ENCODE results near the gene ANKRD13B.
A peak's percentile ranks its signal among the peaks of the same experiment; 100 is the strongest.

Gene ANKRD13B

DNA sequence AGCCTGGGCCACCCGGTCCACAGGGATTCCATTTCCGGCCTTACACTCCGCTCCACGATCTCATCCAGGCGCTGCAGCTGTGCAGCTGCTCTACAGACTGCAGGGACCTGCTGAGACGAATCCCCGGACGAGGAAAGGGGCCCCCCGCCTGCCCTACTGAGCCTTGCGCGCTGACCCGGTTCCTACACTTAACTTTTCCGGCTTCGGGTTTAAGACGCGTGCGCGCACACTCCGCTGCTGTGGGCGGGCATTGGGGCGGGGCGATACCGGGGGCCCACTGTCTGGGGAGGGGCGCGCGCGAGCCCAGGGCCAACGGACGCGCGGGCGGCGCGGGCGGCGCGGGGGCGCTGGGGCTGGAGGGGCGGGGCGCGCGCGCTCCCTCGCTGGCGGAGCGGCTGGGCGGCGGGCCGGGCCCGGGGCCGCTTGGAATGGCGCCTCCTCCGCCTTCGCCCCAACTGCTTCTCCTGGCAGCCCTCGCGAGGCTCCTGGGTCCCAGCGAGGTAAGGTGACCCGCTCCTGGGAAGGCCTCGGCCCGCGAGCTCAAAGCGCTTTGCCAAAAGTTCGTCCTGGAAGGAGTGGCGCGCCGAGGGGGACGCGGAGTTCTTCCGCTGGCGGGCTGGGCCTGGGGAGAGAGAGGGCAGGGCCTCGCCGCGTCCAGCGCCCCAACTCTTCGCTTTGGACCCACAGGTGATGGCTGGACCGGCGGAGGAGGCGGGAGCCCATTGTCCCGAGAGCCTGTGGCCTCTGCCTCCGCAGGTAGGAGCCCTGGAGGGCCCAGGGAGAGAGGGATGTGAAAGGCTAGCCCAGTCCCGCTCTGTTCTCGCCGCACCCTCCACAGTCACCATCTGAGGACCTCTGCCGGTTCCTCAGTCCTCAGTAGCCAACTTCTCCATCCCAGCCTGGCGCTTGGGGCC, 24.3 kb upstream of the ANKRD13B start, which contains the start of gene TP53I13:
Gene TP53I13, plus strand, starts transcription at position 371 of the 914 bp plus-strand sequence. Its CDS starts 58 bp downstream, at position 429.
- DNase-seq: peak; percentile 75 to 94 (median 83)

GRCh38 chr17:29569245-29569950, 23.5 kb upstream of the ANKRD13B start:
- DNase-seq: no peak

DNA sequence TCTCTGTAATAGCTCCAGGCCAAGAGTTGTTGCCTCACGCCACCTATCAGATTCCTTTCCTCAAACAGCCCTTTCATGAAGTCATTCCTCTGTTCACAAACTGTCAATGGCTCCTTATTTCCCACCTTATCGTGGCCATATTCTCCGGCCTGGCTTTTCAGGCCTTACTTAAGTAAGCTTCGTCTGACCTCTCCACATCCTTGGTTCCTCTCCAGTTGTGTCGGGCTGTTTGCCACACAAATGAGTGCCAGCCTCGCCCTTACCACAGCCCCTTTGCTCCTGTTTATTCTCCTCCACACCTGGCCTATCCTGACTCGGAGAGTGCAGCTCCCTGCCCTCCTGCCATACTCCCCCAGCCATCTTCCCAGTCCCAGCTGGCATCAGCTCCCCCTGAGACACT, 22.4 kb upstream of the ANKRD13B start:
- no peak for DNase-seq

GRCh38 chr17:29571486-29571882, 21.4 kb upstream of the ANKRD13B start:
- DNase-seq: no peak

GRCh38 chr17:29571883-29572681, 20.9 kb upstream of the ANKRD13B start:
- DNase-seq: no peak

DNA sequence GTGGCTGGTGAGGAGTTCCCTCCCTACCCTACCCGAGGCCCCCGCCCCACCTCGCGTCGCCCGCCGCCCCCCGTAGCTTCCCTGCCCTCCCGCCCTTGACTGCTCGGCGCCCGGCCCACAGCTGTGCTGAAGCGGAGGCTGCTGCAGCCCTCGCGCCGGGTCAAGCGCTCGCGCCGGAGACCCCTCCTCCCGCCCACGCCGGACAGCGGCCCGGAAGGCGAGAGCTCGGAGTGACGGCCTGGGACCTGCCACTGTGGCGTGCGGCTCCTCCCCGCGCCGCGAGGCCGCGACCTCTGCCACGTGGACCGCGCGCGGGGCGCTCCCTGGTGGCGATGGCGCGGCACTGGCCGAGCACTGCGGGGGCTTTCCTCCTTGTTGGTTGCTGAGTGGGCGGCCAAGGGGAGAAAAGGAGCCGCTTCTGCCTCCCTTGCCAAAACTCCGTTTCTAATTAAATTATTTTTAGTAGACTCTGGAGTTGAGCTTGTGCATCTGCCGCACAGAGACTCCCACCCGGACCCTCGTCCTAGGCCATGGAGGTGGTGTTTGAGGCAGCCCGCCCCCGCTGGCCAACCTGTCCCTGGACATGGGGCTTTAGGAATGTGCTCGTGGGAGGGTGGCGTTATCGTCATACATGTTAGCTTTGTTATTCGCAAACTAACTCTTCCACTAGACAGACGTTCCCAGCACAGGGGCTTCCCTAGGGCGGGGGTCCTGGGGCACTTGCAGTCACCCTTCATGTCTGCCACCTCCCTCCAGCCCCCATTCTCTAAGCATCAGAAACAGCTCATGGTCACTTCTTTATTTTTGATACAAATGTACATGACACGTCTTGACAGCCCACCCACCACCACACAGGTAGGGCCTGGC, 20.0 kb upstream of the ANKRD13B start:
- peak in 3 of 5 experiments; percentile 46 to 68 (median 46) for DNase-seq

- no peak for DNase-seq
These were observed 19.4 kb upstream of the ANKRD13B start for GRCh38 chr17:29573558-29573869.

DNA sequence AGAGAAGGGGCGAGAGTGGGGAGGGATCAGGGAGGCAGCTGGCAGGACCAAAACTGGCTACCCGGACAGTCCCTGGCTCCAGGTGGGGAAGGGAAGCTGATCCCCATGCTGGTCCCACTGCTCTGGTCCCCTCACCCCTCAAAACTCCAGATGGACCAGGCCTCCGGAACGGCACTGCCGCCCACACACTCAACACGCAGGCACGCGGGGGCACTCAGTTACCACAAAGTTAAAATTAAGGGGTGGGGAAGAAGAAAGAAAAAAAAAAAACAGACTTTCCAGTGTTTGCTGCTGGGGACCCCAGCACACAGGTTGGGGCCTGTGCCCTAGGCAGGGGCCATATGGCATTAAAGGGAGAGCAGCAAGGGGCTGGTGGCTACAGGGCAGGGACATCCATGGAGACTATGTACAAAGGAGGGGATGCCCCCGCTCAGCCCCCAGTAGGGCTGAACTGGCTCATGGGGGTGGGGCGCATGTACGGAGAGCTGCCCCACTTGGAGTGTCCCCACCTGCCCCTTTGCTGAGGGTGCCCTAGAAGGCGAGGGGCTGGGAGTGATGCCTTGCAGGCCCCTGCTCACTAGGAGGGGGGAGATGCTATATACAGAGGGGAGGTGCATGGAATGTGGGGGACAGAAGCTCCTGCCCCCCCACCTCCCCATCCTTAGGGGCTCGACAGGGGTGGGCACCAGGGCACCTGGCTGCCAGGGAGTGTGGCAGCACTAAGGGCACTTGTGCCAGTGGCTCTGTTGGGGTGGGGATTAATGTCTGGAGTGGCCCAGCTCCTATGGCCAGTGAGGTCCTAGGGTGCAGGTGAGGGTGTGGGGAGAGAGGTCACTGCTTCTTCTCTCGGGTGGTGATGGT, 18.8 kb upstream of the ANKRD13B start:
- no peak for DNase-seq

- DNase-seq: no peak
These were observed 18.0 kb upstream of the ANKRD13B start for GRCh38 chr17:29574732-29575510.

- DNase-seq: no peak
These were observed 17.3 kb upstream of the ANKRD13B start for GRCh38 chr17:29575511-29576213.

GRCh38 chr17:29576214-29577000, 16.5 kb upstream of the ANKRD13B start:
- DNase-seq: no peak

GRCh38 chr17:29577001-29577370, 15.9 kb upstream of the ANKRD13B start:
- no peak for DNase-seq

- no peak for DNase-seq
These were observed 15.3 kb upstream of the ANKRD13B start for GRCh38 chr17:29577385-29578211.

GRCh38 chr17:29578626-29579485, 14.1 kb upstream of the ANKRD13B start:
- no peak for DNase-seq

DNA sequence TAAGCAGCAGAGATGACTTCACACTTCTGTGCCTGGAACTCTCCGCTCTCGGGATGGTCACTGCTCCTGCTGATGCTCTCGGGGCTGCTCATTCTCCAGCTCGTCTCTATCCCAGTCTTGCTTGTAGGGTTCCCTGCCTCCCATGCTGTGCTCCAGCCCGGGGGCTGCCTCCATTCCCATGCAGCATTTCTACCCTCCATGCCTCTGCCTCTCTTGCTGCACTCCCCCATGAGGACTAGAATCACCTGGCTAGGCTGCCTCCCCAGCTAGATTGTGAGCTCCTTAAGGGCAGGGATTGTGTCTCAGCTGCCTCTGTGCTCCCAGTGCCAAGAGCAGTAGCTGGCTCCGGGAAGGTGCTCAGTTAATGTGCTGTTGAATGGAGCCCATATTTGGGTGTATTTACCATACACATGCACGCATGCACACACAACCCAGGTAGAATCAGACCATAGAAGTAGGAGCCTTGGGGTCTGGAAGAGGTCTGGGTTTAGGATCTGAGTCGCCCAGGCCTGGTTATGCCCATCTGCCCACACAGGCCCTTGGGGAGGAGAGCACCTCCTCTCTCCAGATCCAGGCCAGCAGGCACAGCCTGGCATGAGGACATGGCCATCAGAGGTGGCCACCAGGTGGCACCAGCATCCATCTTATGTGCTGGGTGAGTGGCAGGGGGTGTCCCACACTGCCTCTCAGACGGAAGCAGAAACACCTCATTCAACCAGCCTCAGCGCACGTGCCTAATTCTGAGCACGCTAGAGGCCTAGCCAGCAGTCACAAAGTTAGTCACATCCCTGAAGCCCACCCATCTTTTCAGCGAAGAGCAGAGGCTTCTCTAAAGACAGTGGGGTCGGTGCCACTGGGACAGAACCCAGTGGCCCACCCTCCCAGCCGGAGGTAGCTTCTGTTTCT, 12.8 kb upstream of the ANKRD13B start:
- peak; percentile 75 to 92 (median 83) for DNase-seq

Measured in T-helper 2 cell (primary cell).